ENCODE data around the gene ACTG1. TPM values are rescaled to one million over a fixed set of nuclear protein-coding genes. Genes with fewer than 3 reads are reported as not detected.

ACTG1 gene
- total and polyA plus RNA-seq, 4 donors, result 1,438 to 2,547 (median 2,309) TPM

DNA sequence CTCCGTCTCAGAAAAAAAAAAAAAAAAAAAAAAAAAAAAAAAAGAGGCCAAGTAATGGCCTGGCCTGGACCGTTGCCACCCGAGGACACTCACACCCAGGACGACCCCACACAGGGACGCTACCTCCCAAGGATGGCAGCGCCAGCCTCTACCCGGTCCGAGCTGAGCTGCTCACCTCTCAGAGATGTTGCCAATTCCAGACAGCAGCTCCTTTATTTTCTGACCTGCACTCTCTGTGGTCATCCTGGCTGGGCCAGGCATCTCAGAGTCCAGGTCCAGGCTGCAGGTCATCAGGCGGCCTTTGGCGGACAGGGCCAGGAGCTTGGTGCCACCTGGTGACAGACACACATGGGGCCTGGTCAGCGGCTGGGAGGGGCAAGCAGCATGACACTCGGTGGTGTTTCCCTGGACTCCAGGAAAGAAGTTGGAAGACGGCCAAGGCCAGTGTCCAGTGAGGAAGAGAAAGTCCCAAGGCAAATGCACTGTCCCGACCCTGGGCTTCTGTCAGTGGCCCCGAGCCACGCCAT is 36.5 kb upstream of the ACTG1 start:
- ATAC-seq (ENCODE audit: low FRiP score), result no peak
- no peak for DNase-seq
- no peak overlapping the region for H3K4me3 ChIP-seq (ENCODE audit: low read length in 2 of 2)
- intact Hi-C loops (cut with DNase I), result no loop called here
- no peaks in the 10 kb centered on the region for H3K4me1 ChIP-seq (ENCODE audit: control insufficient read depth in 1 of 2, insufficient read depth in 2 of 2, low read length in 2 of 2)
- WGBS, 2 donors, result 84% methylated on average over 15 to 16 of the region's 16 CpGs
- no peaks in the 10 kb centered on the region for H3K9me3 ChIP-seq (ENCODE audit: control insufficient read depth, low read length)
- no peak overlapping the region for H3K27ac ChIP-seq (ENCODE audit: low read depth in 1 of 2, low read length in 2 of 2)
- H3K36me3 ChIP-seq (ENCODE audit: control insufficient read depth in 1 of 2, insufficient read depth in 2 of 2, low read length in 1 of 2), result no peaks in the 10 kb centered on the region
- H3K27me3 ChIP-seq (ENCODE audit: control insufficient read depth in 1 of 2, insufficient read depth in 2 of 2, low read length in 1 of 2), result no peaks in the 10 kb centered on the region

DNA sequence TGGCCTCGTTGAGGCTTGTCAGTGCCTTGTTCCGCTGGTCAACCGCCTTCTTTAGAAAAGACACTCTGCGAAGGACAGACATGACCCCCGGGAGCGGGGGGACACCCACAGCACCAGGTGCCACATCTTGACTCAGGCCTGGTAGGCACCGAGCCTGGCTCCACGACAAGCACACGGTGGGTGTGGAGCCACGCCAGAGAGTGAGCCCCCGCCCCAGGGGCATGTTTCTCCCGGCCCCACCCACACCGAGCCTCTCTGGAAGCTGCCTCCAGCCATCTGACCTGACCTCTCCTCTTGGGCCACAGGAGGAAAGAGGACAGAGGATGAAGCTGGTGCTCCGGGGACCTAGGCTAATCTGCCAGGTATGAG is 35.0 kb upstream of the ACTG1 start:
- intact Hi-C loops (cut with DNase I), result no loop called here
- H3K27ac ChIP-seq (ENCODE audit: low read depth in 1 of 2, low read length in 2 of 2), result no peak overlapping the region
- peaks cover 0 to 2% of the 10 kb centered on the region in 2 donors for H3K36me3 ChIP-seq (ENCODE audit: control insufficient read depth in 1 of 2, insufficient read depth in 2 of 2, low read length in 1 of 2)
- no peaks in the 10 kb centered on the region for H3K9me3 ChIP-seq (ENCODE audit: control insufficient read depth, low read length)
- DNase-seq, result no peak
- no peaks in the 10 kb centered on the region for H3K4me1 ChIP-seq (ENCODE audit: control insufficient read depth in 1 of 2, insufficient read depth in 2 of 2, low read length in 2 of 2)
- ATAC-seq (ENCODE audit: low FRiP score), result no peak
- H3K27me3 ChIP-seq (ENCODE audit: control insufficient read depth in 1 of 2, insufficient read depth in 2 of 2, low read length in 1 of 2), result no peaks in the 10 kb centered on the region
- 82% methylated on average over 14 of the region's 14 CpGs for WGBS, 2 donors
- H3K4me3 ChIP-seq (ENCODE audit: low read length in 2 of 2), result no peak overlapping the region

DNA sequence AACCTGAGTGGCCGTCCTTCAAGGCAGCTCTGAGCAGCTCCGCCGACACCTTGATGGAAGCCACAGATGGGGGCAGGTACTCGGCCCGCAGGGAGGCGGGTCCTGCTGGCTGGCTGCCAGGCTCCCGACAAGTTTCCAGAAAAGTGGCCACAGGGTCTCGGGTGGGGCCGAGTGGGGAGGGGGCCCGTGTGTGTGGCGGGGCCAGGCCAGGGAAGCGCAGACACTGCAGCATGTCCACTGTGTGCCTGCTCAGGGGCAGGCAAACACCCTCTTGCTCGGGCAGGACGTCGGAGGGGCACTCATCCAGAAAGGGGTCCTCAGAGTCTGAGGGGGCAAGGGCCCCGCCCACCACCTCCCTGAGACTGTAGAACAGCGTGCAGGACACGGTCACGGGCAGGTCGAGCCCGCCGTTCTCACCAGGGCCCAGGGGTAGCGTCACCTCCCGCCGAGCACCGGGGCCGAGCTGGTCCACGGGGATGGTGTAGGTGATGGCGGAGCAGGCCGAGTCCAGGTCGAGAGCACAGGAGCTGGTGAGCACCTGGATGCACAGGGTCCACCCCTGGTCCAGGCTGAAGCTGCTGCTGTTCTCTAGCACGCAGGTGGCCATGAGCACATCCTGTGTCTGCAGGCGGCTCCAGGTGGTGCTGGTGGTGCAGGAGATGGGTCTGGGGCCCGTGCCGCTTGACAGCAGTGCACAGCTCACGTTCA is 34.5 kb upstream of the ACTG1 start:
- Histone ChIP-seq H3K4me1 (ENCODE audit: control insufficient read depth in 1 of 2, insufficient read depth in 2 of 2, low read length in 2 of 2) (no peaks in the 10 kb centered on the region), H3K4me3 (ENCODE audit: low read length in 2 of 2) (no peak overlapping the region), H3K27ac (ENCODE audit: low read depth in 1 of 2, low read length in 2 of 2) (no peak overlapping the region), H3K36me3 (ENCODE audit: control insufficient read depth in 1 of 2, insufficient read depth in 2 of 2, low read length in 1 of 2) (peaks cover 0 to 2% of the 10 kb centered on the region in 2 donors), H3K9me3 (ENCODE audit: control insufficient read depth, low read length) (no peaks in the 10 kb centered on the region), H3K27me3 (ENCODE audit: control insufficient read depth in 1 of 2, insufficient read depth in 2 of 2, low read length in 1 of 2) (no peaks in the 10 kb centered on the region)
- intact Hi-C loops (cut with DNase I), result no loop called here
- DNase-seq (no peak), ATAC-seq (ENCODE audit: low FRiP score) (no peak)
- 80 to 84% methylated on average over 33 to 36 of the region's 36 CpGs for WGBS, 2 donors

DNA sequence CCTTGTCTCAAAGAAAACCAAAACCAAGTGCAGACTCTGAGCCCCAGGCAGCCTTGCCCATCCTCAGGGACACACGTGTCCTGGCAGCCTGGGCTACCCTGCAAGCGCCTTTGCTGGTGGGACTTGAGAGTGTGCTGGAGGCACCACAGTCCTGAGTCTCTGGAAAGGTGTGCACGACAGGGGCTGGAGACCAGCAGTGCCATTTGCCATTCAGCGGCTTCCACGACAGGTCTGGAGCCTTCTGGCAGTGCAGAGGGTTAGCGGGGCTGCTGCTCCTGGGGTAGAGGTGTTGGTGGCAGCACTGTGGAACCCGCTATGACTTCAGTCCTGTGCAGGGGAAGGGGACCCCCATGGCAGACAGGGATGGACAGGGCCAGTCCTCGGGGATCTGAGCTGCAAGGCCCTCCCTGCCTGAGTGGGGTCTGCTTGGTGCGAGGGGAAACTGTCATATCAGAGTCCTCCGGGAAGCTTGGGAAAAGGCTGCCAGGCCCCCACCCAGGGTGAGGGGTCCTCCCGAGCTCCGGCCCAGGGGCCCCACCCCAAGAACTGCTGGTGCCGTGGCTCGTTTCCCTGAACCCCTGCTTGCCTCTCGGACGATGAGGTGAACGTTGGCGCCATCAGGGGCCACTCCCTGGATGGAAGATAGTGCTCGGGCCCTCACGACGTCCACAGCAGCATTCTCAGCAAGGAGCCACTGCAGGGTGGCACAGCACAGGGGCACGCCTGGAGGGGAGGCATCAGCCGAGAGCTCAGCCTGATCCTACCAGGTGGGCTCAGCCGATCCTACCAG is 32.8 kb upstream of the ACTG1 start:
- Histone ChIP-seq H3K27me3 (ENCODE audit: control insufficient read depth in 1 of 2, insufficient read depth in 2 of 2, low read length in 1 of 2) (no peaks in the 10 kb centered on the region), H3K9me3 (ENCODE audit: control insufficient read depth, low read length) (no peaks in the 10 kb centered on the region), H3K4me3 (ENCODE audit: low read length in 2 of 2) (no peak overlapping the region), H3K4me1 (ENCODE audit: control insufficient read depth in 1 of 2, insufficient read depth in 2 of 2, low read length in 2 of 2) (no peaks in the 10 kb centered on the region), H3K27ac (ENCODE audit: low read depth in 1 of 2, low read length in 2 of 2) (no peak overlapping the region), H3K36me3 (ENCODE audit: control insufficient read depth in 1 of 2, insufficient read depth in 2 of 2, low read length in 1 of 2) (peaks cover 0 to 9% of the 10 kb centered on the region in 2 donors)
- WGBS, 2 donors, result 86 to 90% methylated on average over 22 to 24 of the region's 24 CpGs
- intact Hi-C loops (cut with DNase I), result no loop called here
- DNase-seq (no peak), ATAC-seq (ENCODE audit: low FRiP score) (no peak)

DNA sequence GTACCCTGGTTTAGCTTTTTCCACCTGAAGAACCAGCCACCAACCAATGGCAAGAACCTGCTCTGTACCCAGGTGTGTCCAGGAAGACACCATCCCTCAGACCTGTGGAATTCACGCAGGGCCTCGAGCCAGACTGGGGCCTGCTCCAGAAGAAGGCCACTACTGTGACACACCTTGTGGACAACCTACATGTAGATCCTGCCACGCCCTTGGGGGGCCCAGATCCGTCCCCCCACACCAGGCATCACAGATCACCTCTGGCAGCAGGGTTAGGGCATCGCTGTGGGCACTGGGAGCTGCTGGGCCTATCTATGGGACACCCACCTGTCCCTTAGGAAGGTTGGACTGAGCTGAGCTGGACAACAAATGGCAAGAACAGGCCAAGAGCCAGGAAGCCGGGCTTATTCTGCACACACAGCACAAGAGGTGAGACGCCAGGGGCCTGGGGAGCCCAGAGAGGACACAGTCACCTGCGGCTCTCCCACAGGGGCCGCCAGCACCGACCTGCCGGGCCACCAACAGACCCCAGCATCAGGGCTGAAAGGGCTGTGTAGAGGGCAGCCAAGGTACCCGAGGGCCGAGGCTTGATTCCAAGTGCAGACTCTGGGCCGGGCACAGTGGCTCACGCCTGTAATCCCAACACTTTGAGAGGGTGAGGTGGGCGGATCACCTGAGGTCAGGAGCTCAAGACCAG is 31.8 kb upstream of the ACTG1 start:
- Histone ChIP-seq H3K27ac (ENCODE audit: low read depth in 1 of 2, low read length in 2 of 2) (no peak overlapping the region), H3K27me3 (ENCODE audit: control insufficient read depth in 1 of 2, insufficient read depth in 2 of 2, low read length in 1 of 2) (no peaks in the 10 kb centered on the region), H3K4me3 (ENCODE audit: low read length in 2 of 2) (no peak overlapping the region), H3K9me3 (ENCODE audit: control insufficient read depth, low read length) (no peaks in the 10 kb centered on the region), H3K36me3 (ENCODE audit: control insufficient read depth in 1 of 2, insufficient read depth in 2 of 2, low read length in 1 of 2) (peaks cover 0 to 9% of the 10 kb centered on the region in 2 donors), H3K4me1 (ENCODE audit: control insufficient read depth in 1 of 2, insufficient read depth in 2 of 2, low read length in 2 of 2) (no peaks in the 10 kb centered on the region)
- no peak for DNase-seq
- ATAC-seq (ENCODE audit: low FRiP score), result no peak
- WGBS, 2 donors, result 90 to 92% methylated on average over 16 of the region's 16 CpGs
- intact Hi-C loops (cut with DNase I), result no loop called here

DNA sequence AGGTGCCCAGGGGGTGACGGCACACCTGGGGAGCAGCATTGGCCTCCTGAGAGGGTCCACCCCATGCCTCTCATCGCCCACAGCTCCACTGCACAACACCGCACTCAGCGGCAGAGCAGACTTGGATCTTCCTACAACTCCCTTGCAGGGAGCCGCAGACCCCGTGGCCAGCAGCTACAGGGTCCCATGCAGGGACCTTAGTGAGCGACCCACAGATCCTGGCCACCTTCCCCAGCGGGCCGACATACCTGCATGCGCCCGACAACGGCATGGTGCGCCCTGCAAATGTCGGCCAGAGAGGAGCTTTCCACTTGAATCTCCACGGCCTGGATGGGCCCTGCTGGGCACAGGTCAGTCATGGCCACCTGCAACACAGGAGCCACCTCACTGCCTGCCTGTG is 31.2 kb upstream of the ACTG1 start:
- ATAC-seq (ENCODE audit: low FRiP score) (no peak), DNase-seq (no peak)
- Histone ChIP-seq H3K27me3 (ENCODE audit: control insufficient read depth in 1 of 2, insufficient read depth in 2 of 2, low read length in 1 of 2) (no peaks in the 10 kb centered on the region), H3K4me1 (ENCODE audit: control insufficient read depth in 1 of 2, insufficient read depth in 2 of 2, low read length in 2 of 2) (no peaks in the 10 kb centered on the region), H3K9me3 (ENCODE audit: control insufficient read depth, low read length) (no peaks in the 10 kb centered on the region), H3K4me3 (ENCODE audit: low read length in 2 of 2) (no peak overlapping the region), H3K36me3 (ENCODE audit: control insufficient read depth in 1 of 2, insufficient read depth in 2 of 2, low read length in 1 of 2) (peaks cover 0 to 9% of the 10 kb centered on the region in 2 donors), H3K27ac (ENCODE audit: low read depth in 1 of 2, low read length in 2 of 2) (no peak overlapping the region)
- intact Hi-C loops (cut with DNase I), result no loop called here
- WGBS, 2 donors, result 94 to 98% methylated on average over 15 of the region's 15 CpGs

DNA sequence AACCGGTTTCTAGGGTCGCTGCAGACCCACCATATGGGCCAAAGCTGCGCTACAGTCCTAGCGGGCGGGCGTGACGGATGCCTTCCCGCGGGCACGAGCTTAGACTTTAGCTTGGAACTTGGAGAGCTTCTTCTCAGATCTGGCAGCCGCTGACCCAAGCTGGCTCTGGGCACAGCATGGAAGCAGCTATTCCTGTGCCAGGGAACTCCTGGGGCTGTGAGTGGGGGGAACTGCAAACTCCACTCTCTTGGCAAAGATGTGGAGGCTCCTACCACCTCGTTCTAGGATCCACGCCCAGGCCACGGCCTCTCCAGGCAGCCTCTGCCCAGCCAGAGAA is 30.7 kb upstream of the ACTG1 start:
- Histone ChIP-seq H3K27me3 (ENCODE audit: control insufficient read depth in 1 of 2, insufficient read depth in 2 of 2, low read length in 1 of 2) (no peaks in the 10 kb centered on the region), H3K36me3 (ENCODE audit: control insufficient read depth in 1 of 2, insufficient read depth in 2 of 2, low read length in 1 of 2) (peaks cover 0 to 9% of the 10 kb centered on the region in 2 donors), H3K4me1 (ENCODE audit: control insufficient read depth in 1 of 2, insufficient read depth in 2 of 2, low read length in 2 of 2) (no peaks in the 10 kb centered on the region), H3K4me3 (ENCODE audit: low read length in 2 of 2) (no peak overlapping the region), H3K27ac (ENCODE audit: low read depth in 1 of 2, low read length in 2 of 2) (no peak overlapping the region), H3K9me3 (ENCODE audit: control insufficient read depth, low read length) (no peaks in the 10 kb centered on the region)
- no peak for ATAC-seq (ENCODE audit: low FRiP score)
- 50 to 56% methylated on average over 14 of the region's 14 CpGs for WGBS, 2 donors
- DNase-seq, result no peak
- intact Hi-C loops (cut with DNase I), result no loop called here

DNA sequence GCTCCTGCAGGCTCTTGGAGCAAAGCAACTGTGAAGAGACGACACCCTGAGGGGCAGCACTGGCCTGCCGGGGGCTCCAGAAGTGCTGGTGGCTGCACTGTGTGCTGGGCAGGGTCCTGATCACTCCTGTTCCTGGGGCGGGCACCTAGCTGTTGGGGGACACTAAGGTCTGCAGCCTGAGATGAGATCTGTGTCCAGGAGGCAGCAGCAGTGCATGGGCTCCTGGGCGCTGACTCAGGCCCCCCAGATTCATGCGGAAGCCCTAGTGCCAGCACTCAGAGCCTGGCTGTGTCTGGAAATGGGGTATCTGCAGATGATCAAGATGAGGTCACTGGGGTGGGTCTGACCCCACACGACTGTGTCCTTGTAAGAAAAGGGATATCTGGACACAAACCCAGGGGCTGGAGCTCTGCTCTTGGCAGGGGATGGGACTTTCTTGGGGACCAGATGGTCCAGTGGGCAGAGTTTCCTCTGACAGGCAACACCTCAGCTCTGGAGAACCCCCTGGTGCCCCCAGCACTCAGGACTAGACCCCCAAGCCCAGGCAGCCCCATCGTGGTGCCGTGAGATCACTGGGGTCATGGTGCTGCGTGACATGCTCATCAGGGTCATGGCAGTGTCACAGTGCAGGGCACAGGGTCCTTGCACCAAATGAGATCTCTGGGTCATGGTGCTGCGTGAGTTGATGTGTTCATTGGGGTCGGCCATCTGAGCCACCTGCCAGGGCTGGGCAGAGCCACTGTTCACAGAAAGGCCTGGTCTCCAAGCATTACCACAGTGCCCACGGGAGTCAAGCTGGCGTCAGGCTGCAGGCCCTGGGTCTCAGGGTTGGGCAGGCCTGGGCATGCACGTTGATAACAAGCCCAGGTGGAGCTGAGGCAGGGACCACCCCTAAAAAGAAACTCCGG is 30.1 kb upstream of the ACTG1 start:
- Histone ChIP-seq H3K9me3 (ENCODE audit: control insufficient read depth, low read length) (no peaks in the 10 kb centered on the region), H3K4me3 (ENCODE audit: low read length in 2 of 2) (no peak overlapping the region), H3K36me3 (ENCODE audit: control insufficient read depth in 1 of 2, insufficient read depth in 2 of 2, low read length in 1 of 2) (peaks cover 0 to 9% of the 10 kb centered on the region in 2 donors), H3K27ac (ENCODE audit: low read depth in 1 of 2, low read length in 2 of 2) (no peak overlapping the region), H3K4me1 (ENCODE audit: control insufficient read depth in 1 of 2, insufficient read depth in 2 of 2, low read length in 2 of 2) (no peaks in the 10 kb centered on the region), H3K27me3 (ENCODE audit: control insufficient read depth in 1 of 2, insufficient read depth in 2 of 2, low read length in 1 of 2) (no peaks in the 10 kb centered on the region)
- ATAC-seq (ENCODE audit: low FRiP score) (no peak), DNase-seq (no peak)
- intact Hi-C loops (cut with DNase I), result no loop called here
- 77 to 81% methylated on average over 15 of the region's 15 CpGs for WGBS, 2 donors

Measured in aorta (tissue), 5 donors.